NCI-H1092 (cell line): Measurements from ENCODE around the gene MAGOHB.
"Not testable (repeated sequence)": the region's sequence is repeated elsewhere in the genome, so short reads cannot be mapped to it uniquely, and the experiment has no call there.

Experiments used
- DNase-seq: peaks from one replicate; lab custom pipeline; 2025; lab: John Stamatoyannopoulos, UW

Gene MAGOHB

DNA sequence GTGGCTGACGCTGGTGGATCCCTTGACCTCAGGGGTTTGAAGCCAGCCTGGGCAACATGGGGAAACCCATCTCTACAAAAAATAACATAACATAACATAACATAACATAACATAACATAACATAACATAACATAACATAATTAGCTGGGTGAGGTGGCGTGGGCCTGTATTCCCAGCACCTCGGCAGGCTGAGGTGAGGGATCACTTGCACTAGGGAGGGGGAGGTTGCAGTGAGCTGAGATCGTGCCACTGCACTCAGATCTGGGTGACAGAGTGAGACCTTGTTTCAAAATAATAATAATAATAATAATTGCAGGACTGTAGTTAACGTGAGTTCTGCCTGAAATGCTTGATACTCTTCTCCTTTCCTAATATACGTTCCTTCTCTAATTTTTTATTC, 1.3 kb downstream of the MAGOHB start:
- no peak for DNase-seq

DNA sequence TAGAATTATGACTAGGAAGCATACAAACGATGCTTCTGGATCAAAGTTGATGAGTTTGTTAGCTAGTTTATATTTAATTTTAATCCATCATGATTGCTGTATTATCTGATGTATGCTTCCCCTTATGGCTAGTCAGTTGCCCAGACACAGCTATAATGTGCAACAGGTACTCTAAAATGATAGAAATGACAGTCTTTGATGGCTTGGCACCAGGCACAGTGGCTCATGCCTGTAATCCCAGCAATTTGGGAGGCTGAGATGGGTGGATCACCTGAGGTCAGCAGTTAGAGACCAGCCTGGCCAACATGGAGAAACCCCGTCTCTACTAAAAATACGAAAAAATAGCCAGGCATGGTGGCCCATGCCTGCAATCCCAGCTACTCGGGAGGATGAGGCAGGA, 2.2 kb downstream of the MAGOHB start:
- not testable (repeated sequence) for DNase-seq

- DNase-seq, result no peak
These were observed 3.2 kb downstream of the MAGOHB start for GRCh38 chr12:10610188-10610587.

DNA sequence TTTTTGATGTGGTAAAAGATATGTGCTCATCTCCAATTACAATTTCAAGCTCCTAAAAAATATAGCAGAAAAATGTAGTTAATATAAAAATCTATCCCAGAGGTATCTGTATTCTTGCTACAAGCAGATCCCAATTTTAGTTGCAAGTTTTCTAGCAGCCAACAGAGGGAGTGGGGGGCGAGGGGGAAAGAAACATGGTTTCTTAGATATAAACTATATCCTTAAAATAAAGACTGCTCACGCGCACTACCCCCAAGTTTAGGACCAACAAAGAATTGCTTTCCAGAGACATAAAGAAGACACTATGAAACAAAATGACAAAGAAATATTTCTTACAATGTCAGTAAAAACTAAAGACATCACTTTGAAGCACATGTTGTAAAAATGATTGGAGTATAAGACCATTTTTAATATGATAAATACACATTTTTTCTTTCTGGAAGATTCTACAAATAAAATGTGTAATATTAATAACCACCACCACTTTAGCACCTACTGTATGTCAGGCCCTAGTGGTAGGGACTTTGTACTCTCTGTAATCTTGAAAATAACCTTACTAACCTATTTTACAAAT, 5.4 kb downstream of the MAGOHB start:
- no peak for DNase-seq

DNA sequence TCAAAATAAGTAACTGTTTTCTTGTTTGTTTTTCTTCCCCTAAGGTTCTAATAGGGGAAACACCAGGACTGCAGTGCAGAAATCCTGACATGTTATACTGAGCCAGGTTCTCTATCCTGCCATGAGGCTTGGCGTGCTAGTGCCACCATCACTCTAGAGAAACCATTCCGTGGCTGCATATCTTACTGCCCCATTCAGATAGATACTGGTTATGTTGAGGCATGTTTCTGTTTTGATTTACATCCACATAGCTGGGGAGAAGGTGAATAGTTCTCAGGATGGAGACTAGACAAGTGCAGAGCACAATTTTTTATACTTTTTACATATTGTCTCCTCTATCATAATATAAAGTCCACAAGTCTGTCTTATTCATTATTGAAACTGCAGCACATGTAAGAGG, 11.5 kb downstream of the MAGOHB start:
- DNase-seq, result no peak

- DNase-seq, result no peak
These were observed 12.4 kb downstream of the MAGOHB start for GRCh38 chr12:10600988-10601387.

GRCh38 chr12:10595881-10596280, 17.5 kb downstream of the MAGOHB start:
- no peak for DNase-seq

DNA sequence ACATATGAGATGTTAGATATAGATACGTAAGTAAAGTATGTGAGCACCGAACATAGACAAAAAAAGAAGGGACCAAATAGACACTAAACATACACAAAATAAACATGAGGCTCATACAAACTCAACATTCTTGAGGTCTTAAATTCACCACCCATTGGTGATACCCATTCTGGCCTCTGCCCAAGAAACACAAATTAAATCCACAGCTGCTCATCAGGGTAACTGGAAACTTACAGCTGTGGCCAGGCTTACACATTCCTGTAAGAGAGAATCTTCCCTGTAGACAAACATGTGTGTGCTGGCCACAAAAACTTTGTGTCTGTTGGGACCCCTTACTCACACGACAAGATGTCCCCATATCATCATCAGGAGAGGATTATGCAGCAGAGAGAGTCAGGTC, 22.4 kb downstream of the MAGOHB start:
- no peak for DNase-seq

GRCh38 chr12:10584415-10584814, 29.0 kb downstream of the MAGOHB start:
- no peak for DNase-seq

GRCh38 chr12:10582704-10583103, 30.7 kb downstream of the MAGOHB start:
- DNase-seq, result no peak

GRCh38 chr12:10582133-10582532, 31.3 kb downstream of the MAGOHB start:
- not testable (repeated sequence) for DNase-seq

- no peak for DNase-seq
These were observed 39.1 kb downstream of the MAGOHB start for GRCh38 chr12:10574307-10574706.

DNA sequence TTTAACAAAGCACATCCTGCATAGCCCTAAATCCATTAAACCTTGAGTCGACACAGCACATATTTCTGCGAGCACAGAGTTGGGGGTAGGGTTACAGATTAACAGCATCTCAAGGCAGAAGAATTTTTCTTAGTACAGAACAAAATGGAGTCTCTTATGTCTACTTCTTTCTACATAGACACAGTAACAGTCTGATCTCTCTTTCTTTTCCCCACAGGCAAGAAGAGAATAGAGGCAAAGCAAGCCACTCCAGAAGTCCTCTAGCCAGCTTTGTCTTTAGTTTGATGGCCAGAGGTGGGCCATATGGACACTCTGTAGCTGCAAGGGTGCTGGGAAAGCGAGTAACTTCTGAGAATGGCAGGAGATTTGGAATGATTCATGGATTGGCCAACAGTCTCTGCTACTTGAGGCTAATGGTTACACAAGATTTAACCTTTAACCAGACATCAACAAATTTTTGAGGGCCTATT, 41.4 kb downstream of the MAGOHB start:
- not testable (repeated sequence) for DNase-seq

GRCh38 chr12:10571141-10571540, 42.3 kb downstream of the MAGOHB start:
- no peak for DNase-seq

GRCh38 chr12:10567813-10568212, 45.6 kb downstream of the MAGOHB start:
- no peak for DNase-seq

DNA sequence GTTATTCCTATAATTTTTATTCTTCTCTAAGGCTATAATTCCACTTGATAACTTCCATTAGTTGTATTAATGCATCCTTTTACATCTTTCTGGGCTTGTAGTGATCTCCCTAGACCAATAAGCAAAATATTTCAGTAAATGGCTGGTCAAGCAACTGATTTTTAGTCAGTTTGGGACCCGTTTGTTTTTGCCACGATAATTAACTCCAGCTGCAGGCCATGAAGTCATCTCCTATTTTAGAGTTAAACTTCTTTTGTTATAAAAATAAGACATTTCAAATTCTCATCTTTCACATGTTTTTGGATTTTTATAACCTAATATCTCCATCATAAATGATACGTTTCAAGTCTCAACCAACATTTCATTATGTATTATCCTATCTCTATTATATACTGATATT, 49.4 kb downstream of the MAGOHB start:
- no peak for DNase-seq

DNA sequence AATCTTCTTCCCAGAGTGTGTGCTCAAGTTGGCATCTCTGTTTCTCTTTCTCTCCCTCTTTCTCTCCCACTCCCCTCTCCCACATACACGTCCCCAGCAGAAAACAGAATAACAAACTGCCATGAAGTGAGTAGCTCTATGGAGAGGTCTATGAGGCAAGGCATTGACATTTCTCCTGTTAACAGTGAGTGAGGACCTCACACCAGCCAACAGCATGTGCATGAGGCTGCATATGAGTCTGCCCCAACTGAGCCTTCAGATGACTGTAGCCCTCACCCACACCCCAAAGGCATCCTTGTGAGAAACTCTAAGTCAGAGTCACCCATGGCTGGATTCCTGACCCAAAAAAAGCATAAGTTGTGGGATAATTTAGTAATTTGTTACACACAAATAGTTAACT, 50.4 kb downstream of the MAGOHB start:
- no peak for DNase-seq

DNA sequence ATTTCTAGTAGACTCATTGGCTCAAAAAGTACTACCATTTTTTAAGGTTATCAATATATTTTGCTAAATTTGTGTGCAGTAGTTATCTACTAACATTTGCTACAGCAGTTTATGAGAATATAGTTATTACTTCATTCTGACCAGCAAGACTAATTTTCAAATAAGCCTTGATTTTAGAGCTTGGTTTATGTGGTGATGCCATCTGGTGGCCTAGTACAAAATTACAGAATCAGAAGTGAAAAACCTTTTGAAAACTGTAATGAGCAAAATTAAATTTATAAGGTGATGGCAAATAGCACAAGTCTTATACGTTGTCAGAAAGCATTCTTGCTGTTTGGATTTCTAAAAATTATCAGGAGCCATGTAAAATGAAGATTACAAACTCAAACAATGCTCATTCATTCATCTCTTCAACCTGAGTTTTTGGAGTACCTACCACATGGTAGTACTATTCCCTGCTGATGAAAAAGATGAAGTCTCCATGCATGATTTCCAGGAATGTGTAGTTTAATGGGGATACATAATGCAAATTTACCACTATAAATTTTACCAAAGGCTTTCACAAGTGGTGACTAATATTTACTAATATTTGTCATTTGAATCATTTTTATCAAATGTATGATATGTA, 51.0 kb downstream of the MAGOHB start:
- no peak for DNase-seq

DNA sequence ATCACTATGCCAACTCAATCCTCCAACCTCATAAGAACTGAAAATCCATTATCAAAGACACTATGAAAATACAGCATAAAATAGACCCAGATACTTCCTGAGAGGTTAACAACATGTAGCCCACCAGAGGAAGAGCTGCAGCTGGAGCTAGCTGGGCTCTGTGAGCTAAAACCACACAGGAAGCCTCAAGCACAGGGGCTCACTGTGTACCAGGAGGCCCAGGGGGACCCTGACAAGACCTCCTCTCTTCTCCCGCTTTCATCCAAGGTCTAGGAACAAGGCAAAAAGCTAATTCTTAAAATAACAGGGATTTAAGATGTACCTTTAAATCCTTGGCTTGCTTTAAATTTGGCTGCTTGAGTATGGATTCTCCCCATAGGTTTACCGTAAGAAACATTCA, 54.2 kb downstream of the MAGOHB start:
- no peak for DNase-seq

GRCh38 chr12:10558789-10559188, 54.6 kb downstream of the MAGOHB start:
- no peak for DNase-seq

DNA sequence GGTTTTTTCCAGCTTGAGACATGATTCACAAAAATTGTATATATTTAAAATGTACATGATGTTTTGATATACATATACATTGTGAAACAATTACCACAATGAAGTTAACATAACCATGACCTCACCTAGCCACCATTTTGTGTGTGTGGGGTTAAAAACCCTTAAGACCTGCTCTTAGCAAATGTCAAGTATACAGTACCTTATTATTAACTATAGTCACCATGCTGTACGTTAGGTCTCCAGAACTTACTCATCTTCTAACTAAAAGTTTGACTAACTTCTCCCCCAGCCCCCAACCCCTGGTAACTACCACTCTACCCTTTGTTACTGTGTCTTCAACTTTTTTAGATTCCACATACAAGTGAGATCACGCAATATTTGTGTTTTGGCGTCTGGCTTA, 55.1 kb downstream of the MAGOHB start:
- DNase-seq, result no peak

DNA sequence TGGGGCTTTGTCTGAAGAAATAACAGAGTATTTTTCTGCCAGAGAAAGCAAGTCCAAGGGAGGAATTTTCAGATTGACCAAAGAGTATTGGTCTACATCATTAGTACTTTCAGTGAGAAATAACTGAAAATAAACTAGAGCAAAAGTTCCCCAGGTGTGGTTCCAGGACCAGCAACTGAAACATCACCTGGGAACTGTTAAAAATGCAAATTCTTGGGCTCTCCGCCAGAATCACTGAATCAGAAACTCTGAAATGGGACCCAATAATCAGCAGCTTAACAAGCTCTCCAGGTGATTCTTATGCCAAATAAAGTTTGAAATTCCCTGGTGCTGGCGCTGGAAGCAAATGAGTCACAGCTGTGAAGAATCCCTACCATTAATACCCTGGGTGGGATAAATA, 55.6 kb downstream of the MAGOHB start:
- DNase-seq, result no peak

GRCh38 chr12:10557329-10557728, 56.1 kb downstream of the MAGOHB start:
- no peak for DNase-seq
